Measurements from ENCODE around the gene ZNRF1. TPM values are rescaled to one million over a fixed set of nuclear protein-coding genes. Genes with fewer than 3 reads are reported as not detected.
A peak's percentile ranks its signal among the peaks of the same experiment; 100 is the strongest.

The ZNRF1 gene
- total and polyA plus RNA-seq, 2 of the 13 experiments (the other 11 are each of a cell fraction or from before 2014, with no cell fraction given): 43.9 to 58.7 TPM

DNA sequence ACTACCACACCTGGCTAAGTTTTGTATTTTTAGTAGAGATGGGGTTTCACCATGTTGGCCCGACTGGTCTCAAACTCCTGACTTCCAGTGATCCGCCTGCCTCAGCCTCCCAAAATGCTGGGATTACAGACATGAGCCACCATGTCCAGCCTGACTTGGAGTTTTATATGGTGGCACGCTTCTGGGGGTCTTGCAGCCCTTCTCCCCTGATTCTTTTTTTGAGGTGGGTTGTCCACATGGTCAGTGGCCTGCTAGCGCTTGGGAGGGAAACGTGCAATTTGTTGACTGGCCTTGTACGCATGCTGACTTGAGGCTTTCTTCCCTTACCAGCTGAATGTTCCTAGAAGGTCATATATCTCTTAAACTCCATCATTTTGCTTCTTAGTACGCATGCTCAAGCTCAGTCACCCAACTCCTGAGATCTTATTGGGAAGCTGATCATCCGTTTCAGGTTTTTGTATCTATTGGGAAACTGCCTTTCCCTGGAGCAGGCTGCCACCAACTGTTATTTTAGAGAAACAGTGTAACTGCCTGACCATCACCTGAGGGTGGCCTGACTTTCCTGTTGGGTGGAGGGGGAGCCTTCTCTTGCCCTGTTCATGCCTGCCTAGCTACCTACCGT is 131.4 kb downstream of the ZNRF1 start (continued):
- TF ChIP-seq, protein P1, sequence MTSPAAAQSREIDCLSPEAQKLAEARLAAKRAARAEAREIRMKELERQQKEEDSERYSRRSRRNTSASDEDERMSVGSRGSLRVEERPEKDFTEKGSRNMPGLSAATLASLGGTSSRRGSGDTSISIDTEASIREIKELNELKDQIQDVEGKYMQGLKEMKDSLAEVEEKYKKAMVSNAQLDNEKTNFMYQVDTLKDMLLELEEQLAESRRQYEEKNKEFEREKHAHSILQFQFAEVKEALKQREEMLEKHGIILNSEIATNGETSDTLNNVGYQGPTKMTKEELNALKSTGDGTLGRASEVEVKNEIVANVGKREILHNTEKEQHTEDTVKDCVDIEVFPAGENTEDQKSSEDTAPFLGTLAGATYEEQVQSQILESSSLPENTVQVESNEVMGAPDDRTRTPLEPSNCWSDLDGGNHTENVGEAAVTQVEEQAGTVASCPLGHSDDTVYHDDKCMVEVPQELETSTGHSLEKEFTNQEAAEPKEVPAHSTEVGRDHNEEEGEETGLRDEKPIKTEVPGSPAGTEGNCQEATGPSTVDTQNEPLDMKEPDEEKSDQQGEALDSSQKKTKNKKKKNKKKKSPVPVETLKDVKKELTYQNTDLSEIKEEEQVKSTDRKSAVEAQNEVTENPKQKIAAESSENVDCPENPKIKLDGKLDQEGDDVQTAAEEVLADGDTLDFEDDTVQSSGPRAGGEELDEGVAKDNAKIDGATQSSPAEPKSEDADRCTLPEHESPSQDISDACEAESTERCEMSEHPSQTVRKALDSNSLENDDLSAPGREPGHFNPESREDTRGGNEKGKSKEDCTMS (CRISPR knock-in tag; conservative IDR thresholded peaks at IDR 0.05): no peak
- TF ChIP-seq TEAD3 (CRISPR knock-in tag; optimal IDR thresholded peaks at IDR 0.05; ENCODE audit: borderline replicate concordance) (peak; percentile 34), FOXK1 (CRISPR knock-in tag; IDR thresholded peaks at IDR 0.05; ENCODE audit: borderline replicate concordance, low read depth) (peak; percentile 3; the same call in 1 of the 2 replicates), PATZ1 (CRISPR knock-in tag; IDR thresholded peaks at IDR 0.05) (no peak), ETV6 (CRISPR knock-in tag; conservative IDR thresholded peaks at IDR 0.05) (peak; percentile 61; the same call in 1 of the 2 replicates), ZNF749 (CRISPR knock-in tag; IDR thresholded peaks at IDR 0.05; ENCODE audit: borderline replicate concordance) (0 out of 2 replicates have a peak, but pooled peaks have one; percentile 30), ERF (CRISPR knock-in tag; IDR thresholded peaks at IDR 0.05) (peak; percentile 30), ZFP41 (CRISPR knock-in tag; IDR thresholded peaks at IDR 0.05; ENCODE audit: borderline replicate concordance) (no peak), SMC3 (IDR thresholded peaks at IDR 0.05; ENCODE audit: low read length) (peak; percentile 20; the same call in 1 of the 2 replicates), PBX2 (CRISPR knock-in tag; IDR thresholded peaks at IDR 0.05) (no peak), NR2F6 (IDR thresholded peaks at IDR 0.05) (no peak), NR2F6 (CRISPR knock-in tag; IDR thresholded peaks at IDR 0.05) (peak; percentile 14; the same call in 1 of the 2 replicates), ZNF589 (CRISPR knock-in tag; conservative IDR thresholded peaks at IDR 0.05) (no peak), ZGPAT (CRISPR knock-in tag; IDR thresholded peaks at IDR 0.05) (peak; percentile 31), RFXANK (CRISPR knock-in tag; IDR thresholded peaks at IDR 0.05) (no peak), ZNF879 (CRISPR knock-in tag; IDR thresholded peaks at IDR 0.05) (no peak), ZEB1 (IDR thresholded peaks at IDR 0.05; ENCODE audit: insufficient replicate concordance, low read depth) (peak; percentile 30), PPARG (CRISPR knock-in tag; conservative IDR thresholded peaks at IDR 0.05) (0 out of 2 replicates have a peak, but pooled peaks have one; percentile 33), PRDM15 (CRISPR knock-in tag; IDR thresholded peaks at IDR 0.05) (peak; percentile 83; the same call in 1 of the 2 replicates), ZNF441 (CRISPR knock-in tag; IDR thresholded peaks at IDR 0.05; ENCODE audit: borderline replicate concordance) (0 out of 2 replicates have a peak, but pooled peaks have one; percentile 22)

Measured in HepG2 (cell line).